ACC112 (cell line): Measurements from ENCODE around the gene TNIK.

Source experiments
- H2AFZ ChIP-seq: fragments of 200-600 bp; sonication (generic); one replicate; pipeline ENCODE4 v1.6.0; 2017; ENCODE audit warnings: antibody characterized with exemption, low read length; ENCODE audit not compliant: unreplicated experiment
- H3K27ac ChIP-seq: fragments of 200-600 bp; sonication (generic); 2 replicates; pipeline ENCODE4 v1.5.1; 2014; ENCODE audit warnings: low read depth, mild to moderate bottlenecking, antibody characterized with exemption, low read length, moderate library complexity
- H3K27me3 ChIP-seq: fragments of 200-600 bp; sonication (generic); 2 replicates; pipeline ENCODE4 v1.6.1; 2014; ENCODE audit warnings: mild to moderate bottlenecking, antibody characterized with exemption, low read length, moderate library complexity, mixed read lengths; ENCODE audit not compliant: insufficient read depth
- H3K36me3 ChIP-seq: fragments of 200-600 bp; sonication (generic); 2 replicates; pipeline ENCODE4 v1.6.1; 2016; ENCODE audit warnings: mild to moderate bottlenecking, antibody characterized with exemption, low read length, moderate library complexity, mixed read lengths; ENCODE audit not compliant: insufficient read depth
- H3K4me1 ChIP-seq: fragments of 200-600 bp; sonication (generic); one replicate; pipeline ENCODE4 v1.6.1; 2016; ENCODE audit warnings: low read length, mixed read lengths; ENCODE audit not compliant: insufficient read depth, unreplicated experiment, control insufficient read depth
- H3K4me3 ChIP-seq: fragments of 200-600 bp; sonication (generic); 2 replicates; pipeline ENCODE4 v1.5.1; 2014; ENCODE audit warnings: mild to moderate bottlenecking, low read depth, low read length
- H3K79me2 ChIP-seq: fragments of 200-600 bp; sonication (generic); one replicate; pipeline ENCODE4 v1.6.0; 2016; ENCODE audit warnings: low read length; ENCODE audit not compliant: control insufficient read depth, unreplicated experiment, insufficient read depth

TNIK gene

DNA sequence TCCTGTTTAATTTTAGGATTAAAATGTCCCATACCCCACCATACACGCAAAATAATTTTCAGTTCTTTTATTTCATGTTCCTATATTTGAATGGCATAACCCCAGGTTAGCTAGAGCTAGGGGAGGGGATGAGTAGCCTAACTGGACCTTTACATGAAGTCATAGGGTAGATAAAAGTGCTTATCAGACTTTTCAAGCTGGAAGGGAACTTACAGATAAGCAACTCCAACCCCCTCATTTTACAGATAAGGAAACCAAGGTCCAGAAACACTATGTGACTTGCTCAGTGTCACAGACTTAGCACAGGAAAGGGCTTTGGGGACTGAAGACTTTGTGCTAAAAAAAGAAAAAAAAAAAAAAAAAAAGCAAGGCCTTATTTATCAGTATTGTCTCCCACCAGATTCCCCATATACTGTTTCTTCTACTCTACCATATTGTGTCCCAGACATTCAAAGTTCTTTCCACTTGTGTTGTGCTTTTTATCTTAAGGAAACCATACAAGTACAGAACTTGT, 10.6 kb upstream of the TNIK start:
- H2AFZ ChIP-seq: no peak overlapping the region
- no peak overlapping the region for H3K27ac ChIP-seq
- no peak overlapping the region for H3K4me3 ChIP-seq
- H3K27me3 ChIP-seq: no peaks in the 10 kb centered on the region
- no peaks in the 10 kb centered on the region for H3K36me3 ChIP-seq
- no peaks in the 10 kb centered on the region for H3K79me2 ChIP-seq
- no peaks in the 10 kb centered on the region for H3K4me1 ChIP-seq

DNA sequence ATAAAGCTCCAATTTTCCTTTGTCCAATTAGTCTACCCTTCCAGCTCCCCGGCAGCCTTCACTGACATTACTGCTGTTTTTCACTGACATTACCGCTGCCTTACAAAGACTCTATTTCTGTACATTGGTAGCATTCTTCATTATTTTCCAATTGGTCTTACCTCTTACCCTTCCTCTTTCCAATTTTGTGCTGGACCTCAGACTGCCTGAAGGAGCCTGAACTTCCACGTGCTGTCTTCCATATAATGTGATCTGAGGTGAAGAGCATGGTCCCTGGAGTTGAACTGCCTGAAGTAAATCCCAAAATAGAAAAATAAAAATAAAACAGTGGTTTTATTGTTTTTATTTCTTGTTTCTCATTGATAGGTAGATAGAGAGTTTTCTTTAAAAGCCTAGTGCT, 9.2 kb upstream of the TNIK start:
- no peaks in the 10 kb centered on the region for H3K27me3 ChIP-seq
- H3K4me1 ChIP-seq: no peaks in the 10 kb centered on the region
- no peak overlapping the region for H3K27ac ChIP-seq
- no peaks in the 10 kb centered on the region for H3K79me2 ChIP-seq
- H3K4me3 ChIP-seq: no peak overlapping the region
- no peak overlapping the region for H2AFZ ChIP-seq
- H3K36me3 ChIP-seq: no peaks in the 10 kb centered on the region

DNA sequence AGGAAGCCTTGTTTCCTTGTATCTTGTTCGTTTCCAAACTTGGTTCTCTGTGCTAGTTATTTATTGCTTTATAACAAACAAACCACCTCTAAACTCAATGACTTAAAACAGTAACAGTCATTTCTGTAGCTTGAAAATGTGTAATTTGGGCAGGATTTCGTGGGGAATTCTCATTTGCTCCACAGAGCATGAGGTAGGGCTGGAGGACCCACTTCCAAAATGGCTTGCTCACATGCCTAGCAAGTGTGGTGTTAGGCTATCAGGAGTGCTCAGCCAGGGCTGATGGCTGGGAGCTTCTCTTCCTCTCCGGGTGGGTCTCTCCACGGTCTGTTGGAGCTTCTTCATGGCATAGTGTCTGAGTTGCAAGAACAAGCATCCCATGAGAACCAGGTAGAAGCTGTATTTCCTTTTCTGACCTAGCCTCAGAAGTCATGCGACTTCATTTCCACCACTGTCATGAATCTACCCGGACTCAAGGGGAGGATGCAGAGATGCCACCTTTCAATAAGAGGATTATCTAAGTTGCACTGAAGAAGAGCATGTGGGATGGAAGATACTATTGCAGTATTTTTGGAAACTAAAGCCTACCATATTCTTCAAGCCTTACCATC, 8.2 kb upstream of the TNIK start:
- no peaks in the 10 kb centered on the region for H3K79me2 ChIP-seq
- no peak overlapping the region for H2AFZ ChIP-seq
- H3K27me3 ChIP-seq: no peaks in the 10 kb centered on the region
- no peaks in the 10 kb centered on the region for H3K36me3 ChIP-seq
- H3K27ac ChIP-seq: no peak overlapping the region
- no peaks in the 10 kb centered on the region for H3K4me1 ChIP-seq
- no peak overlapping the region for H3K4me3 ChIP-seq

DNA sequence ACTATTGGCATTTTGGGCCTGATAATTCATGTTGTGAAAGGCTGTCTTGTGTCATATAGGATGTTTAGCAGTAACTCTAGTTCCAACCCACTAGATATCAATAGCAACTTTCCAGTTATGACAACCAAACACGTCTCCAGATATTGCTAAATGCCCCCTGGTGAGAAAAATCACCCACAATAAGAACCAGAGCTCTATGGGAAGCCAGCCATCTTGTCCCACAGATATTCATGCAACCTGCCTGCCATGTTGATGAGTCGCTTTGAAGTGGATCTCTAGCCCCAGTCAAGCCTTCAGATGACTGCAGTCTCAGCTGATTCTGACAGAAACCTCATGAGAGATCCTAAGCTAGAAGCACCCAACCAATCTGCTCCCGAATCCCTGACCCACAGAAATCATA, 5.6 kb upstream of the TNIK start:
- no peaks in the 10 kb centered on the region for H3K79me2 ChIP-seq
- H2AFZ ChIP-seq: no peak overlapping the region
- no peak overlapping the region for H3K27ac ChIP-seq
- H3K4me3 ChIP-seq: no peak overlapping the region
- no peaks in the 10 kb centered on the region for H3K4me1 ChIP-seq
- no peaks in the 10 kb centered on the region for H3K27me3 ChIP-seq
- no peaks in the 10 kb centered on the region for H3K36me3 ChIP-seq

GRCh38 chr3:171464462-171464861, 4.3 kb upstream of the TNIK start:
- no peaks in the 10 kb centered on the region for H3K4me1 ChIP-seq
- H3K27me3 ChIP-seq: no peaks in the 10 kb centered on the region
- no peak overlapping the region for H2AFZ ChIP-seq
- no peak overlapping the region for H3K27ac ChIP-seq
- no peak overlapping the region for H3K4me3 ChIP-seq
- H3K79me2 ChIP-seq: no peaks in the 10 kb centered on the region
- no peaks in the 10 kb centered on the region for H3K36me3 ChIP-seq

GRCh38 chr3:171462224-171462623, 2.0 kb upstream of the TNIK start:
- H2AFZ ChIP-seq: no peak overlapping the region
- H3K27ac ChIP-seq: no peak overlapping the region
- peaks cover 16% of the 10 kb centered on the region for H3K79me2 ChIP-seq
- H3K27me3 ChIP-seq: no peaks in the 10 kb centered on the region
- H3K4me3 ChIP-seq: no peak overlapping the region; the same call in 1 of the 2 replicates
- H3K36me3 ChIP-seq: no peaks in the 10 kb centered on the region
- no peaks in the 10 kb centered on the region for H3K4me1 ChIP-seq

DNA sequence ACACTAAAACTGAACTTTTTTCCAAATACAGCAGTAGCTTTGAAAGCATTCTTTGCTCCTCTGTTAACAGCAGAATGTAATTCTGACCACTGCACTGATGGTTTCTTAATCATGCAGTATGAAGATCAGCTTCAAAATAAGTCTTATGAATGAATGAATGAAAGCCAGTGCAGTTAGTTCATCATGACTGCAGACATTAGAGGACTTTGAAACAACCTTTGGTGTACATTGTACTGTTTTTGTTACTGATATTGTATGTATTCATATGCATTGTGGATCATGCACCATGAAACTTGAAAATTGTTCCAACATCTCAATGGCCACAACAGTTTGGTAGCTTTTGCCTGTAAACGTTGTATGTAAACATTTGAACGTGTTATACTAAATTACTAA, 1.3 kb upstream of the TNIK start:
- no peaks in the 10 kb centered on the region for H3K4me1 ChIP-seq
- H3K4me3 ChIP-seq: peak overlapping the region; percentile 95
- H3K27me3 ChIP-seq: no peaks in the 10 kb centered on the region
- no peaks in the 10 kb centered on the region for H3K36me3 ChIP-seq
- no peak overlapping the region for H3K27ac ChIP-seq
- H2AFZ ChIP-seq: peak overlapping the region; percentile 55
- H3K79me2 ChIP-seq: peaks cover 16% of the 10 kb centered on the region

DNA sequence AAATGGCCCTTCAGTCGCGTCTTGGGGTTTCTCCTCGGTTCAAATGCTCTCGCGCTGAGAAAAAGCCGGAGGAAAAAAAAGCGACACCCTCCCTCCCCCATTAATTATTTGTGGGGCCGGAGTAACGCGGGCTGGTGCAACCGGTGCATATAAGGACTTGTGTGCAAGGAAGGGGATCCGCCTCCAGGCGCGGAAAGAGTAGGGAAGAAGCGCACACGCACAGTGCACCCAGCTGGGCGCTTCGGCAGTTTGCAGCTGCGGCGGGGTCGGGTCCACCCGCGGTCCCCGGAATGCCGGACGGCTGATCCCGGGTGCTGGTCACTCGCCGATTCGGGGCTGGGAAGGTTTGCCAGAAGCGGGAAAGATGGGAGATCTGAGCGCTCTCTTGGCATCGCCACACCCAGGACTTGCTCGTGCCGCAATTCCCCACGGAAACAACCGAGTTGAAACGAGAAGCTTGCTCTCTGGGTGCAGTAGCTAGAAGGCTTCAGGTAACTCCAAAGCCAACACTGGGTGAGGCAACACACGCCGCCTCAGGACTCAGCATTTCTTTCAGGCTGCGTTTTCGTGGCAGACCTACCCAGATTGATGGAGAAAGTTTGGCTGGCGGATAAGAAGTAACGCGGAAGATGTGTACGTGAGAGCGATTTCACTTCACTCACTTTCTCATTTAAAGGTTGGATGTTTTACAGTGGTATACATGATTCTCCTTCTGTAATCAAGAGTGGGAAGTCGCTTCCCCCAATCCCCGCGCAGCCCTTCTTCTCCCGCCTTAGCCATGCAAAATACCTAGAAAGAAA, 720 bp upstream of the TNIK start:
- H2AFZ ChIP-seq: peak overlapping the region; percentile 55
- no peaks in the 10 kb centered on the region for H3K4me1 ChIP-seq
- H3K79me2 ChIP-seq: peaks cover 16% of the 10 kb centered on the region
- H3K4me3 ChIP-seq: peak overlapping the region; percentile 95
- no peak overlapping the region for H3K27ac ChIP-seq
- H3K27me3 ChIP-seq: no peaks in the 10 kb centered on the region
- H3K36me3 ChIP-seq: no peaks in the 10 kb centered on the region

- H3K27me3 ChIP-seq: no peaks in the 10 kb centered on the region
- no peaks in the 10 kb centered on the region for H3K36me3 ChIP-seq
- H3K27ac ChIP-seq: no peak overlapping the region
- peak overlapping the region; percentile 55 for H2AFZ ChIP-seq
- H3K4me1 ChIP-seq: no peaks in the 10 kb centered on the region
- H3K4me3 ChIP-seq: peak overlapping the region; percentile 95
- peaks cover 18% of the 10 kb centered on the region for H3K79me2 ChIP-seq
Measured at GRCh38 chr3:171459137-171459941, 866 bp downstream of the TNIK start.

DNA sequence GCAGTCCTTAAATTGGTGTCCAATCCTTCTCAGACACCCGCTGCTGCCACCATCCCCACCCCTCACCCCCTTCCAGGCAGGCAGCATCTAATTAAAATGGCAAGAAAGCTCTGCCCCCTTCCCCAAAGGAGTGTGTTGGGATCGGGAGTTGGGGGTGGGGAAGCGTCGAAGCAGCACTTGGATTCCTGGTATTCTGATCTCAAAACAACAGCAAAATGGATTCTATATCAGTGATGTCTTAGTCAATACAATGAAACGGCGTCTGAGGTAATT, 1.4 kb downstream of the TNIK start:
- no peaks in the 10 kb centered on the region for H3K27me3 ChIP-seq
- H3K79me2 ChIP-seq: peaks cover 18% of the 10 kb centered on the region
- no peaks in the 10 kb centered on the region for H3K36me3 ChIP-seq
- H3K27ac ChIP-seq: no peak overlapping the region
- H3K4me3 ChIP-seq: peak overlapping the region; percentile 95
- peak overlapping the region; percentile 51 for H2AFZ ChIP-seq
- H3K4me1 ChIP-seq: no peaks in the 10 kb centered on the region
